Measurements from ENCODE around the gene MST1. TPM values are rescaled to one million over a fixed set of nuclear protein-coding genes. Genes with fewer than 3 reads are reported as not detected.
A peak's percentile ranks its signal among the peaks of the same experiment; 100 is the strongest.

Gene MST1
- total RNA-seq (10 to 100 TPM in 4 of 5 donors, 1 to 10 TPM in 1; 9.9 to 16.1 (median 12.6) TPM), total RNA-seq (1.1 to 9.2 (median 4.2) reads per million in 29 experiments)
- total RNA-seq (2013): 5.0 TPM

DNA sequence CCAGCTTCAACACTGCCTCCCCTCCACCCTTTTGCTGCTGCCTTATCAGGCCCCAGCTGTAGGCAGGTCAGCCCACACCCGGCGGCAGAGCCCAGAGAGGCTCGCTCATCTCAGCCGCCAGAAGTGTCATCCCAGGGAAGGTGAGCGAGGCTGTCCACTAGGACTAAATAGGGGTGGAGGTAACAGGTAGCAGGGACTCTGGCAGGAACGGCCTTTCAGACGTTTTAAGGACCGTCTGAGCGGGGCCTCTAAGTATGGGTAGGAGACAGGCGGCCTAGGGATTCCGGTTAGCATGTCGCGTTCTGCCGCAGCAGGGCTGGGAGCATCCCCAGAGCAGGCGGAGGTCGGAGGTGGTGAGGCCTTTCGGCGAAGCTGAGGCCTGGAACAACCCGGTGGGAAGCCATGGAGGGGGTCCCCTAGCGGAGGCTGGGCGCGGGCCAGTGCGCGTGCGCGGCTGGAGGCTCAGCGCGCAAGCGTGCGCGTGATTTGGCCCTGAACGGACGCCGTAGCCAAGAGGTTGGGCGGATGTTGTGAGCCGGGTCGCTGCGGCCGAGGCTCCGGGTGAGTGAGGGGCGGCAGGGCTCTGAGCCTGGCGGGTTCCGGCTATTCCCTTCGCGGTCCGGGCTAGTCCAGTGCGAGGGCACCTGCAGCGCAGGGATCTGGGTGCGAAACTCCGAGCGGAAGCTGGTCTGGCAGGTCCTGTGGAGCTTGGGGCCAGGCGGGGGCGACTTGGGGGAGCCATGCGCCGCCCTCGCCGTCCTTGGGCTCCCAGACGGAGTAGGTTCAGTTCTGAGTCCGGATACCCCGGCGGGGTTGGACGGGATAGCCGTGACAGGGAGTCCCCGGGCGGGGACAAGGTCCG, at the start of gene MST1, which contains the start of gene RNF123:
Gene MST1, minus strand, starts transcription at position 429 of the 862 bp plus-strand sequence. CDS start 783 bp downstream, outside the sequence.
Gene RNF123, plus strand, starts transcription at position 512 of the 862 bp plus-strand sequence. CDS start 1,609 bp downstream, outside the sequence.
- Histone ChIP-seq H3K27ac (ENCODE audit: low read length) (peak within 1 kb of the TSS; percentile 75), H3K27me3 (replicated peaks in 1 of 2; ENCODE audit: control insufficient read depth in 2 of 2, extremely low read depth in 1 of 2, insufficient read depth in 2 of 2, low read length in 1 of 2) (peaks cover 0 to 20% of the 10 kb centered on the region in 2 experiments), H3K36me3 (ENCODE audit: control insufficient read depth in 2 of 2, extremely low read depth in 1 of 2, insufficient read depth in 1 of 2, low read length in 1 of 2) (no peaks in the 10 kb centered on the region), H3K9me3 (no peaks in the 10 kb centered on the region), H3K4me3 (ENCODE audit: control insufficient read depth in 1 of 2, extremely low read depth in 1 of 2, low read length in 1 of 2) (peak within 1 kb of the TSS; percentile 94 to 99), H3K4me1 (ENCODE audit: control insufficient read depth in 1 of 2, extremely low read depth in 1 of 2, insufficient read depth in 2 of 2, low read length in 2 of 2) (peaks cover 6 to 52% of the 10 kb centered on the region in 2 experiments)
- peaks cover 7% of the 10 kb centered on the region for H3K36me3 Mint-ChIP-seq
- H3K27ac Mint-ChIP-seq: peak within 1 kb of the TSS; percentile 94 to 97
- ChIA-PET POLR2A (no interaction called here), CTCF (interaction anchor here in 1 of 2 donors (0.5 kb wide), 1 partner anchor 87 kb away, joined by 4 read pairs; no protein-coding TSS in a partner anchor)
- H3K27me3 Mint-ChIP-seq: peaks cover 0 to 4% of the 10 kb centered on the region in 2 donors
- H3K4me1 Mint-ChIP-seq: peaks cover 45 to 57% (median 54%) of the 10 kb centered on the region in 3 donors
- peak; percentile 78 to 83 (median 80) for ATAC-seq (replicated peaks in 1 of 4)
- WGBS (ENCODE audit: insufficient coverage): under 1% methylated on average over 51 of the region's 66 CpGs
- H3K9me3 Mint-ChIP-seq: no peaks in the 10 kb centered on the region
- DNase-seq: peak; percentile 82 to 97 (median 90)
- H3K4me3 Mint-ChIP-seq: peak within 1 kb of the TSS; percentile 93 to 97 (median 96)

DNA sequence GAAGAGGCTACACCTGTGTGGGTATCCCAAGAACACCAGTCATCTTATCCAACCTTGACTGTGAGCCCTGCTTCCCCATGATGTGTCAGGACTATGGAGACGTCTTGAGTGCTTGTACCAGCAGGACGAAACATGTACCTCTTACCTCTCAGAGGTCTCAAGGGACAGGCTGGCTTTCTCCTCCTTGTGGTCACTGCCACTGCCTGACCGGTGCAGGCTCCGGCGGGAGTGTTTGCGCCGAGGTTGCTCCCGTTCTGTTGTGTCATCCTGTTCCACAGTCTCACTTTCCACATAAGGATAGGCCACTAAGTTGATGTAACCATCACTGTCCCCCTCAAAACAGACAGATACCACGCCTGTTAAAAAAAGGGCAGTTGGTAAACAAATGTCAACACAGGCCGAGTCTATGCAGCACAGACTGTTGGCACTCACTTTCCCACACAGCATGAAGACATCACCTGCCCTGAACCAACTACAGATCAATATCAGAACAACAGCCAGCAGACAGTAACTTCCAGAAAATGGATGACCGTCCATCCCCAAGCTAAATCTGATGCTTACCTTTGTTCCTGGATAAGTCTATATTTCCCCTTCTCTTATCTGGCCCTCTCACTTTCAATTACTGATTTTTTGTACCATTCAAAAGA, 48.9 kb upstream of the MST1 start:
- H3K27me3 ChIP-seq (replicated peaks in 1 of 2; ENCODE audit: control insufficient read depth in 2 of 2, extremely low read depth in 1 of 2, insufficient read depth in 2 of 2, low read length in 1 of 2): no peaks in the 10 kb centered on the region
- POLR2A ChIA-PET: no interaction called here
- Mint-ChIP-seq H3K27me3 (no peaks in the 10 kb centered on the region), H3K4me3 (no peak overlapping the region), H3K36me3 (peaks cover 26% of the 10 kb centered on the region), H3K9me3 (no peaks in the 10 kb centered on the region), H3K4me1 (peaks cover 0 to 10% (median 3%) of the 10 kb centered on the region in 3 donors), H3K27ac (no peak overlapping the region)
- WGBS (ENCODE audit: insufficient coverage): 91% methylated on average over 5 of the region's 11 CpGs
- no peak overlapping the region for H3K27ac ChIP-seq (ENCODE audit: low read length)
- no peak for DNase-seq
- no peaks in the 10 kb centered on the region for H3K9me3 ChIP-seq
- CTCF ChIA-PET: no interaction called here
- no peaks in the 10 kb centered on the region for H3K4me1 ChIP-seq (ENCODE audit: control insufficient read depth in 1 of 2, extremely low read depth in 1 of 2, insufficient read depth in 2 of 2, low read length in 2 of 2)
- H3K4me3 ChIP-seq (ENCODE audit: control insufficient read depth in 1 of 2, extremely low read depth in 1 of 2, low read length in 1 of 2): no peak overlapping the region
- ATAC-seq (replicated peaks in 1 of 4): no peak
- H3K36me3 ChIP-seq (ENCODE audit: control insufficient read depth in 2 of 2, extremely low read depth in 1 of 2, insufficient read depth in 1 of 2, low read length in 1 of 2): peaks cover 16 to 53% of the 10 kb centered on the region in 2 donors

DNA sequence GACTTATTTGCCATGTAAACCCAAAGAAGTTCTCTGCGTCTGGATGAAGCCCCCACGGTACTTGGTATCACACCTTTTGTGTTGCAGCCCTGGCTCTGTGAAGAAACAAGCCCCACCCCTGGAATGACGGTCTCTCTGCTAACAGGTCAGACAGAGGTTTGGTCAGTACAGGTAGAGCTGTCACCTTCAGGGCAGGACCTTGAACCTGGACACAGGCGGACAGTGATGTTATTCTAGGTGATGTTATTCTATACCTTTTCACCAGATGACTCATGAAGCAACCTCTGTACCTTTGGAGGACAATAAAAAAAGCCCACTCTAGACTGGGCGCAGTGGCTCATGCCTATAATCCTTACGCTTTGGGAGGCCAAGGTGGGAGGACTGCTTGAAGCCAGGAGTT, 45.5 kb upstream of the MST1 start:
- no peaks in the 10 kb centered on the region for H3K27me3 Mint-ChIP-seq
- H3K9me3 ChIP-seq: no peaks in the 10 kb centered on the region
- H3K36me3 Mint-ChIP-seq: peaks cover 37% of the 10 kb centered on the region
- no peak for ATAC-seq (replicated peaks in 1 of 4)
- H3K4me1 Mint-ChIP-seq: peaks cover 0 to 8% (median 3%) of the 10 kb centered on the region in 3 donors
- 98% methylated on average over 5 of the region's 6 CpGs for WGBS (ENCODE audit: insufficient coverage)
- no peak overlapping the region for H3K4me3 Mint-ChIP-seq
- CTCF ChIA-PET: no interaction called here
- no peak overlapping the region for H3K27ac Mint-ChIP-seq
- H3K4me3 ChIP-seq (ENCODE audit: control insufficient read depth in 1 of 2, extremely low read depth in 1 of 2, low read length in 1 of 2): no peak overlapping the region
- peaks cover 24 to 59% of the 10 kb centered on the region in 2 donors for H3K36me3 ChIP-seq (ENCODE audit: control insufficient read depth in 2 of 2, extremely low read depth in 1 of 2, insufficient read depth in 1 of 2, low read length in 1 of 2)
- no peak overlapping the region for H3K27ac ChIP-seq (ENCODE audit: low read length)
- H3K4me1 ChIP-seq (ENCODE audit: control insufficient read depth in 1 of 2, extremely low read depth in 1 of 2, insufficient read depth in 2 of 2, low read length in 2 of 2): no peaks in the 10 kb centered on the region
- no peak for DNase-seq
- no peaks in the 10 kb centered on the region for H3K27me3 ChIP-seq (replicated peaks in 1 of 2; ENCODE audit: control insufficient read depth in 2 of 2, extremely low read depth in 1 of 2, insufficient read depth in 2 of 2, low read length in 1 of 2)
- POLR2A ChIA-PET: interaction anchor here in 1 of 2 donors (0.6 kb wide), 1 partner anchor 10 kb away, joined by 3 read pairs; no protein-coding TSS in a partner anchor
- no peaks in the 10 kb centered on the region for H3K9me3 Mint-ChIP-seq

DNA sequence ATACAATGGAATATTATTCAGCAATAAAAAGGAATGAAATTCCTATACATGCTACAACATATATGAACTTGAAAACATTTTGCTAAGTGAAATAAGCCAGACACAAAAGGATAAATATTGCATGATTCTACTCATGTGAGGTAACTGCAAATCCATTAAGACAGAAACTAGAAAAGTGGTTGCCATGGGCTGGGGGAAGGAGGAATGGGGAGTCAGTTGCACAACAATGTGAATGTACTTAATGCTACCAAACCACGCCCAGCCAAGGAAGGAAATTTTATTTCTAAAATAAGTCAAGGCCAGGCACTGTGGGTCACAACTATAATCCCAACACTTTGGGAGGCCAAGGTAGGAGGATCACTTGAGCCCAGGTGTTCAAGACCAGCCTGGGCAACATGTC, 44.3 kb upstream of the MST1 start:
- Mint-ChIP-seq H3K4me1 (peaks cover 0 to 4% (median under 1%) of the 10 kb centered on the region in 3 donors), H3K4me3 (no peak overlapping the region), H3K36me3 (peaks cover 35% of the 10 kb centered on the region), H3K27ac (no peak overlapping the region), H3K9me3 (no peaks in the 10 kb centered on the region), H3K27me3 (no peaks in the 10 kb centered on the region)
- Histone ChIP-seq H3K27ac (ENCODE audit: low read length) (no peak overlapping the region), H3K9me3 (no peaks in the 10 kb centered on the region), H3K4me3 (ENCODE audit: control insufficient read depth in 1 of 2, extremely low read depth in 1 of 2, low read length in 1 of 2) (no peak overlapping the region), H3K27me3 (replicated peaks in 1 of 2; ENCODE audit: control insufficient read depth in 2 of 2, extremely low read depth in 1 of 2, insufficient read depth in 2 of 2, low read length in 1 of 2) (no peaks in the 10 kb centered on the region), H3K36me3 (ENCODE audit: control insufficient read depth in 2 of 2, extremely low read depth in 1 of 2, insufficient read depth in 1 of 2, low read length in 1 of 2) (peaks cover 24 to 57% of the 10 kb centered on the region in 2 donors), H3K4me1 (ENCODE audit: control insufficient read depth in 1 of 2, extremely low read depth in 1 of 2, insufficient read depth in 2 of 2, low read length in 2 of 2) (no peaks in the 10 kb centered on the region)
- CTCF ChIA-PET: no interaction called here
- ATAC-seq (replicated peaks in 1 of 4) (no peak), DNase-seq (no peak)
- POLR2A ChIA-PET: interaction anchor here in 1 of 2 donors (0.6 kb wide), 1 partner anchor 9 kb away, joined by 7 read pairs; no protein-coding TSS in a partner anchor
- WGBS (ENCODE audit: insufficient coverage): no CpG with 5 or more reads among the region's 1 CpG

DNA sequence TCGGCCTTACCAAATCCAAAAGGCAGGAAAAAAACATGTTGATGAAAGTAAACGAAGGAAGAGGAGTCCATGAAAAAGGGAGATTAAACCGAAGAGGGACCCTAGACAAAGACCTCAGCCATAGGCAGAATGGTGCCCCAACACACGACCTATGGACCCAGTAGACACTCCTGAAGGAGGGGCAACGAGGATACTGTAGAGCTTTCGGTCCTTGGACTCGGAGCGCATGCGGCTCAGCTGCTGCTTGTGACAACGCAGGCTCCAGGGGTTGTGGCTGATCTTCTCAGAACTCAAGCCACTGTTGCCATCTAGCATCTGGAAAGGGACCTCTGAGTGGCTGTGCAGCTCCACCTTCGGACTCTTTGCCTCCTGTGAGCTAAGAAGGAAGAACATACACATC, 43.3 kb upstream of the MST1 start:
- no peak for ATAC-seq (replicated peaks in 1 of 4)
- Mint-ChIP-seq H3K4me1 (no peaks in the 10 kb centered on the region), H3K27me3 (no peaks in the 10 kb centered on the region), H3K27ac (no peak overlapping the region), H3K36me3 (peaks cover 34% of the 10 kb centered on the region), H3K9me3 (no peaks in the 10 kb centered on the region), H3K4me3 (no peak overlapping the region)
- Histone ChIP-seq H3K9me3 (no peaks in the 10 kb centered on the region), H3K36me3 (ENCODE audit: control insufficient read depth in 2 of 2, extremely low read depth in 1 of 2, insufficient read depth in 1 of 2, low read length in 1 of 2) (peaks cover 26 to 51% of the 10 kb centered on the region in 2 donors), H3K4me3 (ENCODE audit: control insufficient read depth in 1 of 2, extremely low read depth in 1 of 2, low read length in 1 of 2) (no peak overlapping the region), H3K4me1 (ENCODE audit: control insufficient read depth in 1 of 2, extremely low read depth in 1 of 2, insufficient read depth in 2 of 2, low read length in 2 of 2) (no peaks in the 10 kb centered on the region), H3K27me3 (replicated peaks in 1 of 2; ENCODE audit: control insufficient read depth in 2 of 2, extremely low read depth in 1 of 2, insufficient read depth in 2 of 2, low read length in 1 of 2) (no peaks in the 10 kb centered on the region), H3K27ac (ENCODE audit: low read length) (no peak overlapping the region)
- ChIA-PET CTCF (no interaction called here), POLR2A (no interaction called here)
- DNase-seq: no peak
- WGBS (ENCODE audit: insufficient coverage): 91% methylated on average over 9 of the region's 11 CpGs

DNA sequence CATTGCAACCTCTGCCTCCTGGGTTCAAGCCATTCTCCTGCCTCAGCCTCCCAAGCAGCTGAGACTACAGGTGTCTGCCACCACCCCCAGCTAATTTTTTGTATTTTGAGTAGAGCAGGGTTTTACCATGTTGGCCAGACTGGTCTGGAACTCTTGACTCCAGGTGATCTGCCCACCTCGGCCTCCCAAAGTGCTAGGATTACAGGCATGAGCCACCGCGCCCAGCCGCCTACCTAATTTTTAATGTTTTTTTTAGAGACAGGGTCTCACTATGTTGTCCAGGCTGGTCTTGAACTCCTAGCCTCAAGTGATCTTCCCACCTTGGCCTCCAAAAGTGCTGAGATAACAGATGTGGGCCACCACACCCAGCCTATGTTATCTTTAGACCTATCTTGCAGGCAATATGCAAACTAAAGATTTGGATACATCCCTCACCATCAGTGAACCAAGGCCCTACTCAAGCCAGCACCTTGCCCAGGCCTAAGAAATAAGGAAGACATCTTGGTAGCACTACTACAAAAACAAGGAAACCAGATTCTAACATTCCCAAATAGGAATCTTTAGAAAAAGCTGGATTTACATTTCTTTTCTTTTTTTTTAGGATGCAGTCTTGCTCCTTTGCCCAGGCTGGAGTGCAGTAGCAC, 40.8 kb upstream of the MST1 start:
- Histone ChIP-seq H3K4me3 (ENCODE audit: control insufficient read depth in 1 of 2, extremely low read depth in 1 of 2, low read length in 1 of 2) (no peak overlapping the region), H3K27ac (ENCODE audit: low read length) (no peak overlapping the region), H3K36me3 (ENCODE audit: control insufficient read depth in 2 of 2, extremely low read depth in 1 of 2, insufficient read depth in 1 of 2, low read length in 1 of 2) (peaks cover 18 to 46% of the 10 kb centered on the region in 2 donors), H3K4me1 (ENCODE audit: control insufficient read depth in 1 of 2, extremely low read depth in 1 of 2, insufficient read depth in 2 of 2, low read length in 2 of 2) (no peaks in the 10 kb centered on the region), H3K9me3 (no peaks in the 10 kb centered on the region), H3K27me3 (replicated peaks in 1 of 2; ENCODE audit: control insufficient read depth in 2 of 2, extremely low read depth in 1 of 2, insufficient read depth in 2 of 2, low read length in 1 of 2) (no peaks in the 10 kb centered on the region)
- ATAC-seq (replicated peaks in 1 of 4) (no peak), DNase-seq (no peak)
- ChIA-PET POLR2A (no interaction called here), CTCF (interaction anchor here in 1 of 2 donors (0.6 to 1.1 kb wide), 2 partner anchors 14 kb away, joined by 3 to 4 read pairs; no protein-coding TSS in a partner anchor)
- Mint-ChIP-seq H3K27ac (no peak overlapping the region), H3K36me3 (peaks cover 28% of the 10 kb centered on the region), H3K9me3 (no peaks in the 10 kb centered on the region), H3K4me3 (no peak overlapping the region), H3K4me1 (no peaks in the 10 kb centered on the region), H3K27me3 (no peaks in the 10 kb centered on the region)
- WGBS (ENCODE audit: insufficient coverage): 88% methylated on average over 1 of the region's 4 CpGs

All from T-cell (primary cell).